ENCODE results near the gene OR10P1. TPM values are rescaled to one million over a fixed set of nuclear protein-coding genes. Genes with fewer than 3 reads are reported as not detected.

The OR10P1 gene
- total RNA-seq, 1 donor from 2014 or later, result not detected

- H3K36me3 Mint-ChIP-seq (ENCODE audit: low read depth, unreplicated experiment), result no peaks in the 10 kb centered on the region
- TF ChIP-seq CTCF (IDR thresholded peaks at IDR 0.05; ENCODE audit: unreplicated experiment), result no peak
- H3K27ac Mint-ChIP-seq (ENCODE audit: unreplicated experiment), result no peak overlapping the region
- DNase-seq (ENCODE audit: low spot score), result no peak
- peaks cover 5% of the 10 kb centered on the region for H3K27me3 Mint-ChIP-seq (ENCODE audit: unreplicated experiment)
- no peak overlapping the region for H3K4me3 Mint-ChIP-seq (ENCODE audit: unreplicated experiment)
- H3K4me1 Mint-ChIP-seq (ENCODE audit: unreplicated experiment), result peaks cover 6% of the 10 kb centered on the region
- H3K9me3 Mint-ChIP-seq (ENCODE audit: unreplicated experiment), result no peaks in the 10 kb centered on the region
These were observed 40.0 kb downstream of the OR10P1 start for GRCh38 chr12:55676707-55677106.

GRCh38 chr12:55679691-55680090 is 43.0 kb downstream of the OR10P1 start:
- H3K27me3 Mint-ChIP-seq (ENCODE audit: unreplicated experiment), result peaks cover 5% of the 10 kb centered on the region
- no peak for TF ChIP-seq CTCF (IDR thresholded peaks at IDR 0.05; ENCODE audit: unreplicated experiment)
- no peaks in the 10 kb centered on the region for H3K9me3 Mint-ChIP-seq (ENCODE audit: unreplicated experiment)
- no peak for DNase-seq (ENCODE audit: low spot score)
- H3K4me1 Mint-ChIP-seq (ENCODE audit: unreplicated experiment), result peaks cover 7% of the 10 kb centered on the region
- no peak overlapping the region for H3K4me3 Mint-ChIP-seq (ENCODE audit: unreplicated experiment)
- no peak overlapping the region for H3K27ac Mint-ChIP-seq (ENCODE audit: unreplicated experiment)
- no peaks in the 10 kb centered on the region for H3K36me3 Mint-ChIP-seq (ENCODE audit: low read depth, unreplicated experiment)

- Mint-ChIP-seq H3K9me3 (ENCODE audit: unreplicated experiment) (no peaks in the 10 kb centered on the region), H3K4me3 (ENCODE audit: unreplicated experiment) (no peak overlapping the region), H3K36me3 (ENCODE audit: low read depth, unreplicated experiment) (no peaks in the 10 kb centered on the region)
These were observed 44.7 kb downstream of the OR10P1 start for GRCh38 chr12:55681142-55682077.

GRCh38 chr12:55682087-55682796 is 45.5 kb downstream of the OR10P1 start:
- Mint-ChIP-seq H3K27ac (ENCODE audit: unreplicated experiment) (no peak overlapping the region), H3K9me3 (ENCODE audit: unreplicated experiment) (no peaks in the 10 kb centered on the region), H3K4me1 (ENCODE audit: unreplicated experiment) (peaks cover 7% of the 10 kb centered on the region), H3K36me3 (ENCODE audit: low read depth, unreplicated experiment) (no peaks in the 10 kb centered on the region), H3K4me3 (ENCODE audit: unreplicated experiment) (no peak overlapping the region), H3K27me3 (ENCODE audit: unreplicated experiment) (peaks cover 13% of the 10 kb centered on the region)
- no peak for DNase-seq (ENCODE audit: low spot score)
- no peak for TF ChIP-seq CTCF (IDR thresholded peaks at IDR 0.05; ENCODE audit: unreplicated experiment)

More at GRCh38 chr12:55681142-55682077, 44.7 kb downstream of the OR10P1 start:
- H3K27me3 Mint-ChIP-seq (ENCODE audit: unreplicated experiment), result peaks cover 10% of the 10 kb centered on the region
- peaks cover 7% of the 10 kb centered on the region for H3K4me1 Mint-ChIP-seq (ENCODE audit: unreplicated experiment)
- no peak overlapping the region for H3K27ac Mint-ChIP-seq (ENCODE audit: unreplicated experiment)
- DNase-seq (ENCODE audit: low spot score), result peak; percentile 38
- TF ChIP-seq CTCF (IDR thresholded peaks at IDR 0.05; ENCODE audit: unreplicated experiment), result no peak

Measured in endothelial cell (in vitro differentiated cells).